HG03378 (cell line): Measurements from ENCODE around the gene TRIM66.
A peak's percentile ranks its signal among the peaks of the same experiment; 100 is the strongest.
"Not testable (repeated sequence)": the region's sequence is repeated elsewhere in the genome, so short reads cannot be mapped to it uniquely, and the experiment has no call there.

Experiments
- ATAC-seq: cut with Tn5 transposase; IDR thresholded peaks from one replicate; pipeline ENCODE4 v1.9.1; 2021; ENCODE audit warnings: mild to moderate bottlenecking, moderate library complexity; ENCODE audit not compliant: unreplicated experiment

The TRIM66 gene

DNA sequence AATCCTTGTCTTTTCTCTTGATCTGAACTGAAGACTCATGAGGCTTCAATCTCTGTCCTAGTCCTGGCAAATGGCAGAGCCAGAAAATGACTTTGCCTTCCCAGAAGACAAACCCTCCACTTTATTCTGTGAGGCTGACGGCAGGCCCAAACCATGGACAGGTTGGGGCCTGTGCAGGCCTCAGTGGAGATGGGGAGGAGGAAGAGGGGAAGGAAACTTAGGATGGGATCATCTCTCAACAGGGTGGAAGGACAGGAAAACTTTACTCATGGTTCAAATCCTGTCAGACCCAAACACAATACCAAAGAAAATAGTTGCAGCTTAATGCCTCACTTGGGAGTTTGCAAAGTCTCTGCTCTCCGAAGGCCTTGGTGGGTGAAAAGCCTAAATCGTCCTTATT is 10.0 kb upstream of the TRIM66 start:
- no peak for ATAC-seq

DNA sequence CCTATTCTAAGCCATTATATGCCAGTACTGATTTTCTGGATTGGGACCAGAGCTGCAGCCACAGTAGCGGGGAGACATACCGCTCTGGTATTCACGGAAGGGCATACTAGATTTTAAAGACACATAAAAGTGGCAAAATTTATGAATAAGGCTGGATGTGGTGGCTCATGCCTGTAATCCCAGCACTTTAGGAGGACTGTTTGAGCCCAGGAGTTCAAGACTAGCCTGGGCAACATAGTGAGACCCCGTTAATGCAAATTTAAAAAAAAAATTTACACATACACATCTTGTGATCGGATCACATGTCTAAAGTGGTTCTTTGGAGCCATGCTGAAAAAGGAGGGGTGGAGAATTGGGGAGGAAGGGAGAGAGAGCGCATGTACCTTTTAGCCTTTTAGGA is 9.1 kb upstream of the TRIM66 start:
- ATAC-seq: no peak

DNA sequence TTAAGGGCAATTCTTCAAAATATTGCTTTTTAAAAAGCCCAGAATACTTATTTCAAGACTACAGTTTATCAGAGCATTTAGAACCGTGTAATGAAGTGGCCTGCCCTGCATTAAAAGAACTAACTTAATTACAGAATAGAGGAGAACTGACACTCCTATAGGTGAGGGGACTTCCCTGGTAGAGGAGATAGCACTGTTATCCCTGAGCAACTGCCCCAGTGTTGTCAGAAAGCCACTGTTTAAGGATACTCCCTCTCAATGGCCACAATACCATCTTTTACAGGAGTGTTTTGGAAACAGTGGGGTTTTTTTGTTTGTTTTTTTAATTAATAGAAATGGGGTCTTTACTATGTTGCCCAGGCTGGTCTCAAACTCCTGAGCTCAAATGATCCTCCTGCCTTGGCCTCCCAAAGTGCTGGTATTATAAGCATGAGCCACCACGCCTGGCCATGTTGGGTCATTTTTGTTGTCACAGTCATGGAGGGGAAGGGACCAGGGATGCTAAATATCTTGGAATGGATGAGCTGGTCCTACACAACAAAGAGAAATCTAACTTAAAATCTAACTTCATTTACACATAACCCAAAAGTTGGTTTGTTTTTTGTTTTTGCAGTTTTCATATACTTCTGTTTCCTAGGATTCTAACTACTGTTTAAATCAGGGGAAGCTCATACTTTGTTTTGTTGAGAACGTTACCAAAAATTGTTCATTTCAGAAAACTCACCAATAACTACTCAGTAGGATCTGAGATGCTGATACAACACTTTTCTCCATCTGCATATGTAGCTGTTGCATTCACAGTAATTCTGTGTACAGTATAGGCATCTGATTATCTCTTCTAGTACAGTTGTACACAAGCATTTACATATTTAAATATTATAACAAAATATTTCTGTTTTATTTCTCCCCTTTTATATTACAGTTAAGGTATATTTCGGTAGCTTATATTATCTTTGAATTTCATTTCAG is 8.2 kb upstream of the TRIM66 start:
- no peak for ATAC-seq

DNA sequence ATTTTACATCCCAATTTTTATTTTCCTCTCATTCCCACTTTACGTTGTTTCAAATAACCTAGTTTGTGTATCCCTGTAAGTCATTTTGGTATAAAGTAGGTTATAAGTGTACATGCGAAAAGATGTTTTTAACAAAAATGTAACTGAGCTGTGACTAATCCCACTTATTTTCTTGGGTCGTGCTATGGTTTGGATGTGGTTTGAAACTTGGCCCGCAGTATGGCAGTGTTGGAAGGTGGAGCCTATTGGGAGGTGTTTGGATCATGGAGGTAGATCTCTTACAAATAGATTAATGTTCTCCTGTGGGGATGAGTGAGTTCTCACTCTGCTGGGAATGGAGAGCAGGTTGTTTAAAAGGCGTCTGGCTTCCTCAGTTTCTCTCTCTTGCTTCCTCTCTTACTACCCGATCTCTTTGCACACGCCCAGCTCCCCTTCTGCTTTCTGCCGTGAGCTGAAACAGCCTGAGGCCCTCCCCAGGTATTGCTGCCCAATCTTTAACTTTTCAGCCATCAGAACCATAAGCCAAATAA is 7.3 kb upstream of the TRIM66 start:
- ATAC-seq: no peak

DNA sequence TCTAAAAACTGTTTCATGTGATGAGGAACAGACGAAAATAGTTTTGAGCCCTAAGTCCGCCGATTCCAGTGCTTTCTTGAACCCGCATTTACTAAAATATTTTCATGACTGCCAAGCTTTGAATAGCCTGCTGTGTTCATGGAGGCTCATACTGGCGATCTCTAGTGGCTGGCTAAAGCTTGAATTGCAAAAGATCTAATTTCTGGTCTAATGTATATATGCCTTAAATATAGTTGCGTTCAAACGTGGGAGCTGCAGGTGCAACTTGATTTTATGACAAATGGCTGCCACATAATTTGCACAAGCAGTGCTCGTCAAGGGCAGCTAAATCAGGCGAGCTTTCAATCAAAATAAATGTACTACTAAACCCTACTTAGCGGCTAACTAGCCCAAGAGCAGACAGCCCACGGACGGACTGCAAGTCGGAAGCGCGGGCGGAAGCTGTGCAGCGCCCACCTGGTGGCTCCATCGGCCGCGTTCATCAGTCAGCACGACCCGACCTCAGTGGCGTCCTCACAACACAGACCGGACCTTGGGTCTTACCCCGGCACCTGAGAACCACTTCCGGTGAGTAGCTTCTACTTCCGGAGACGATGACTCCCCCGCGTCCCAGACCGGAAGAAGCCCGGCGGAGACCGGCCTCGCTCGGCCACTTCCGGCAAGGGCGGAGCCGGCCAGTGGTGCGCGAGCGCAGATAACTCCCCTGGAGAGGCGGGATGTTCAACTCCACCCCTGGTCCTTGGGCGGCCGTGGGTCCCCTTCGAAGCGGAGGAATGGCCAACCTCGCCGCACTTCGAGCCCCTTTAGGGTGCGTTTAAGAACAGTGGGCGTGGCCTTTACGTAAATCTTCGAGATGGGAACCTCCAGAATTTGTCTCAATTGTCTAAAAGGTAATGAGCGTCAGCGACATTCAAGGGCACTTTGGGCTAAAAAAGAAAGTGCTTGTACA is 6.2 kb upstream of the TRIM66 start:
- peak; percentile 85 for ATAC-seq

DNA sequence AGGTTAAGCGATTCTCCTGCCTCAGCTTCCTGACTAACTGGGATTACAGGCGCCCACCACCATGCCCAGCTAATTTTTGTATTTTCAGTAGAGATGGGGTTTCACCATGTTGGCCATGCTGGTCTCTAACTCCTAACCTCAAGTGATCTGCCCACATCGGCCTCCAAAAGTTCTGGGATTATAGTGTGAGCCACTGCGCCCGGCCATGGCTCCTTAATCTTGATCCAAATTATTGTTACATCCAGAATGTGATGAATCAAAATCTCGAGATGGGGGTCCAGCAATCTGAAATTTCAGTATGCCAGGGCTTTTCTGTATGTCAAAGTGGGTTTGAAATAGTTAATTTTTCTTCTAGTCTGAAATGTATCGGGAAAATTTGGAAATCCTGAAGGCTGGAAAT is 3.9 kb upstream of the TRIM66 start:
- no peak for ATAC-seq

DNA sequence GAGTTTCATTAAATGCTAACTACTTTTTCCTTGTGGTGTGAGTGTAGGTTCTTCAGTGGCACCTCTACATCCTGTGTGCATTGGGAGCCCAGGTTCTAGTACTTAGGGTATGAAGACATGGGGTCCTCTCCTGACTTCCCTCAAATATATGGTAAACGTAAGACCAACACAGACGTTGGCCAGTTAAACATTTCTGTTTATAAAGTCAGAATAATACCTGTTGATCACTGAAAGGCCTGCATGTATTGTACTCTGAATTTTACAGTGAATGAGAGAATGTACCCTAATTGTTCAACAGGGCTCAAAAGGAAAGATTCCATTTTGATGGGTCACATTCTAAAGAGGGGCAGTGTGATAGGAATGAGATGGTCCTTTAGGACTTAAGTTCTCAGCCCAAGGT is 3.4 kb upstream of the TRIM66 start:
- no peak for ATAC-seq

DNA sequence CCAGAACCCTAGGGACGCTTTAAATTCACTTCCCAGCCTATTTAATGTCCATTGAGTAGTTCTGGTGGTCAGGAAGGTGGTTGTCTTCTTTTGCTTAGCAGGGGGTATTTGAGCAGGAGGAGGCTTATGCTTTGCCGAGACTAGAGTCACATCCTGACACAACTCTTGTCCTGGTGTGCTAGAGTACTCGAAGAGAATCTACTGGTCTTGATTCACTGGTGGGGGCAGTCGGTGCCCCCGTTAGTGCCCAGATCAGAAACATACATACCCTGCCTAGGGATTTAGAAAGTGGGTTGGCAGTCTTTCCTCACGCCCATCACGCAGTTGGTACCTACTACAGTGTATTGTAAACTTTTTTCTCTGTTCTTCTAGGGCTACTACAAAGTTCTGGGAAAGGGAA is 2.8 kb upstream of the TRIM66 start:
- ATAC-seq: no peak

DNA sequence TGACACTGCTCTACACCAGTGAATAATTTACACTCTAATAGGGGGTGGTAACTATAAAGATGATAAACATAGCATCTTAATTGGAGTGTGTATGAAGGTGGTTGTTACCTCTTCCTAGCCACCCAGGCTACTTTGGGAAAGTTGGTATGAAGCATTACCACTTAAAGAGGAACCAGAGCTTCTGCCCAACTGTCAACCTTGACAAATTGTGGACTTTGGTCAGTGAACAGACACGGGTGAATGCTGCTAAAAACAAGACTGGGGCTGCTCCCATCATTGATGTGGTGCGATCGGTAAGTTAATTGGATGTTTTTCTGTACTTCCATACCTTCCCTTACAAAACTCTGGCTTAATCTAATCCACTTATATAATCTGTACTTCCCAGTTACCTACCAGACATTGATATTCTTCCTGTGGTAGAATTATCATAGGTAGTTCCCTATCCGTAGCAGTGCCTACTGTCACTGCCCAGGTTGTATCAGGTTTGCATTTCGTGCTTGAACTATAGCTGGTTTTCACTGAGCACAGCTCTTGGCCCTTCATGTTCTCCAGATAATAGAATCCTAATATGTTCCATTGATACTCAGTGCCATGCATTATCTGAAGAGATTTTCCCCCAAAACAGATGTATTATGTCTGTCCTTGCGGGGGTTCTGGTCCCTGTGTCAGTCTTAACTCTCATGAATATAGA is 2.3 kb upstream of the TRIM66 start:
- no peak for ATAC-seq

DNA sequence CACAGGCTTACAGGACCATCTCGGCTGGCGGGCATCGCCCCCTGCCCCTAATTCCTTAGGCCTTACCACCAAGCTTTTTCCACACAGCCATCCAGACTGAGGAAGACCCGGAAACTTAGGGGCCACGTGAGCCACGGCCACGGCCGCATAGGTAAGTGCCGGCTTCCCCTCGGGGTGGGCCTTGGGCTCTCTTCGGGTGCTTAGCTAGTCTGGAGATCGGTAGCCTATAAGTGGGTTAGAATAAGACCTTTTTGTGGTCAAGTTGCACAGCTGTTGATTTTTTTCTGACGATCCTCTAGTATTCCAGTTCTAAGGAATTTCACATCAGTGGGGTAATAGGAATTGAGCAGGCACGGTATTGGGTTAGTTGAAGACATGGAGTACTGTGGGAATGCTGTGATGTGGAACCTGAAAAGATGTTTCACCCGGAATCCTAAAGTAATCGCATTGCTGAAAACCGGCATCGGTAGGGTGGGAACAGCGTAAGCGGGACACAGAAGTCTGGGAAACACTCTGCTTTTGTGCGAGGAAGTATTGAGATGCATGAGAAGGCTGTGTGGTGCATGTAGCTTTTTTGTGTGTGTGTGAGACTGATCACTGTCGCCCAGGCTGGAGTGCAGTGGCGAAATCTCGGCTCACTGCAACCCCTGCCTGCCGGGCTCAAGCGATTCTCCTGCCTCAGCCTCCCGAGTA is 796 bp upstream of the TRIM66 start:
- no peak for ATAC-seq

DNA sequence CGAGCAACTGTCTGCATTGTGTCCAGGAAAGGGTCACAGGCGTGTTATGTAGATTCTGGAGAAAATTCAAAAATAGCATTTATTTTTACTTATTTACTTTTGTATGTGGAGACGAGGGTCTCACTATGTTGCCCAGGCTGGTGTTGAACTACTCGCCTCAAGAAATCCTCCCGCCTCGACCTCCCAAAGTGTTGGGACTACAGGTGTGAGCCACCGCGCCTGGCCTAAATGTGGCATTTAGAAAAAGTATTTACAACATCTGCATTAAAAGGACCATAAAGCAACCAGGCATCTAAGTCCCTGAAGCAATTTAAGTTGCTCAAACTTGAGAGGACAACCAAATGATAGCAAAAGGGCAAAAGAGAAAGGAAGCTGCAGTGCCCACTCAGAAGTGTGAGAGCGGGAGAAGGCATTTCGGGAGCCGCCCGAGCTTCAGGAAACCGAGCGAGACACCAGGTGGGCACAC is 595 bp downstream of the TRIM66 start:
- no peak for ATAC-seq

DNA sequence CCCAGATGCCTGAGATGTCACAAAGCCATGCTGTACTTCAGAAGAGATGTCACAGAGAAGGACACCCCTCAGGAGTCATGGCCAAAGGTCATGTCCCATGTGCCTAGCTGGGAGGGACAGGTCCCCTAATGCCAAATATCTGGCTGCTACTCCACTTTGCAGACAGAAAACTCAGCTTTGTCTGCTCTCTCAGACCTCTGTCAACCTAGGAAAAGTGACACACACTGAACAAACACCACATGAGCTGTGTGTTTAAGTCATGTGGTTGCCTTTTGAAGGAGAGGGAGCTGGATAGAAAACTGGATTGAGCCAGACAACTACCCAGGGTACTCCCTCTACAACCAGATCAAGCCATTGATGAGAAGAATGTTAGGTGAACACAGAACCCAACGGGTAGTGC is 3.5 kb downstream of the TRIM66 start:
- no peak for ATAC-seq

DNA sequence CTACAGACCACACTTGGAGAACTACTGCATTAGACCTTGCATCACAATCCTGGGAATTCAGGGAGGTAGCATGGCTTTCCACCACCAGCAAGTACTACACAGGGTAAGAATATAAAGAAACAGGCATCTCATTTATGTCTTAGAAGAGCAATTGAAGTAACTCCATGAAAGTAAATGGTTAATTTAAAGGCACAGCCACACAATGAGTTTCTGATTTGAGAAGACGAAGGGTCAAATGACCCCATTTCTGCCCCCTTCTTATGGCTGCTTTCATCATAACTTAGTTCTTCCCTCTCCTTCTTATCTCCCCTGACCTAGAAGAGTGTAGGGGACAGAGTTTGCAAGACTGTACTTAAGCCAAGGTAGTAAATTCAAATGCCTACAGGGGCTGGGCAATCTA is 6.0 kb downstream of the TRIM66 start:
- ATAC-seq: no peak

DNA sequence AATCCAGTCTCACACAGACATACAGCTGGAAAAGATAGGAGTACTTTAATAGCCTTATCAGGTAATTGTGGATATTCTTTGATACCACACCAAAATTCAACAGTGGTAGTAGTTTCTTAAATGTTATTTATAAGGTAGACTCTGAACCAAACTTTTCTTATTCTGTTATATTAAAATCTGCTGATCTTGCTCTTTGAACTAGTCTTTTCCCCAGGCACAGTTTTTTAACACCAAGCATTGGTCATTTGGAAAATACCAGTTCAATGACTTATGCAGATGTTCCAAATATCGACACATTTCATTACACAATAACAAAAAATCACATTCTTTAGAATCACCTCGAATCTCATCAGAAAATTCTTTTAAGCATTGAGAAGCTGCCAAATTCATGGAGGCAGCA is 7.6 kb downstream of the TRIM66 start:
- no peak for ATAC-seq

DNA sequence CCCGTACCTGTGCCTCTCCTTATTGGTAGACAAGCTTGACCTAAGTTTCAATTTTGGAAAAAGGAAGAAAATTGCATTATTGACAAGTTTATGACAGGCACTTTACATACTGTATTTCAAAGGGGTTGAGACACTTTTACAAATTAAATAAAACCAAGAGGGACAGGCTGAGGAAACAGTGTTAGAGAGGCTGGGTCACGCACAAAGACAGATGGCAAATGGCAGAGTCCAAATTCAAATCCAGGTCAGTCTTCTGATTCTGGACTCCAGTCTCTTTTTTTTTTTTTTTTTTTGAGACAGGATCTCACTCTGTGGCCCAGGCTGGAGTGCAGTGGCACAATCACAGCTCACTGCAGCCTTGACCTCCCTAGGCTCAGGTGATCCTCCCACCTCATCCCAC is 10.1 kb downstream of the TRIM66 start:
- ATAC-seq: no peak

DNA sequence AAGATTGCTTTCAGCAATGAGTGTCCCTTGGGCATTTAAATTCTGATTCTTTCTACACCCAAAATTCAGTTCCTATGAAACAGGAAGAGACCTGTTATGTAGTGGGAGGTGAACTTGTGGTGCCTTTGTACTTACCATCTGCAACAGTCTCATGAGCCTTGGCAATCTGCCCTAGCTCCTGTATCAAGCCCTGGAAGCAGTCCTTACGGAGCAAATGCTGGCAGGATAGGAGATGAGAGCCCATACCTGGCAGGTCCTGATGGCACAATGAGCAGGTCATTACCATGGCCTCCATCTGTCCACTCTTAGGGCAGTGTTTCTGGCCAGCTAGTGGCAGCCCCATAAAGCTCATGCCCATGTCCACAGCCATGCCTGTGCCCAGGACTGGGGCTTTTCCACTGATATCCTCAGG is 10.8 kb downstream of the TRIM66 start:
- ATAC-seq: no peak

DNA sequence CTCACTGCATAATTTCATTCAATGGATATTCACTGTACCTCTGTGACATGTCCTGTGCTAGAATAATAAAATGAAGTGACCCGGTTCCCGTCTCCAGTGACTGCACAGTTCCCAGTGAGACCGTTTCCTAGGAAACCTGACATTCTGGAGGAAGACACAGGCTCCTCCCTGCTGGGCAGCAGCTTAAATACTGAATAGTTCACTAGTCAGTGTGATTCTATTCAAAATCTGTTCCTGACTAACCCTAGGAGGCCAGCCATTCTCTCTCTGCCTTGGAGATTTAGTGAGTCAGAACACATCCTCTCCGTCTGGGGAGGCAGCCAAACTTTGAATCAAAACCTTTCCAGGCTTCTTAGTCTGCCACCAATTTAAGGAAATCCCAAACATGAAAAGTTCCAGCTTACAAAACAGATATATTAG is 11.3 kb downstream of the TRIM66 start:
- ATAC-seq: no peak

DNA sequence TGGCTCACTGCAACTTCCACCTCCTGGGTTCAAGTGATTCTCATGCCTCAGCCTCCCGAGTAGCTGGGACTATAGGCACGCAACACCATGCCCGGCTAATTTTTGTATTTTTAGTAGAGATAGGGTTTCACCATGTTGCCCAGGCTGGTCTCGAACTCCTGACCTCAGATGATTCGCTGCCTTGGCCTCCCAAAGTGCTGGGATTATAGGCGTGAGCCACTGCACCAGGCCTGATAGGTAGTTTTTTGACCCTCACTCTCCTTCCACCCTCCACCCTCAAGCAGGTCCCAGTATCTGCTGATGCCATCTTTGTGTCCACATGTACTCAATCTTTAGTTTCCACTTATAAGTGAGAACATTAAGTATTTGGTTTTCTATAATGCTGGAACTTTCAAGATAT is 12.4 kb downstream of the TRIM66 start:
- ATAC-seq: not testable (repeated sequence)

DNA sequence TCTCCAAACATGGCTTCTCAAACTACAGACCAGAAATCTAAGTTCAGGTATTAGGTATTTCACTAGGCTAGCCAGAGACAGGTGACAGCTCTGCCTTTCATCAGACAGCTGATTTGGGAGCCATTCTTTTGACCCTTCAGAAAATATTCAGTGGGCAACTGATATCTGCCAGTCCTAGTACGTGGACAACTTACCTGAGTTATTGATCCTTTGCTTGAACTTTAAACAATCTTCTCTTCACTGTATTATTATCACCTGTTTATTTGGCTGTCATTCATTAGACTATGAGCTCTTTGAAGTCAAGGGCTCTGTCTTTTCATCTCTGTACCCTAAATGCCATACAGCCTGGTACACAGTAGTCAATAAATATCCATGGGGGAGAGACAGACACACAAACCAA is 17.2 kb downstream of the TRIM66 start:
- ATAC-seq: no peak
